NB4 (cell line): ENCODE data around the gene TRANK1.

ENCODE experiments used
- DNase-seq: peaks from one replicate; pipeline ENCODE4 v3.0.0; 2010; ENCODE audit warnings: low read depth
- H3K4me3 ChIP-seq: one replicate; pipeline ENCODE4 v1.5.1; 2011; ENCODE audit warnings: mild to moderate bottlenecking, low read depth, low read length, moderate library complexity
- MYC ChIP-seq: IDR thresholded peaks from 2 replicates; pipeline ENCODE4 v1.6.1; 2011; ENCODE audit warnings: low read depth, low read length
- POLR2A ChIP-seq: IDR thresholded peaks from 2 replicates; pipeline ENCODE4 v1.6.1; 2011; ENCODE audit warnings: mild to moderate bottlenecking; ENCODE audit not compliant: insufficient read length; ENCODE audit errors: extremely low read depth
- TF ChIP-seq, protein P1 (sequence below): IDR thresholded peaks from one replicate; pipeline ENCODE4 v1.5.1; 2012; ENCODE audit warnings: low read depth, low read length
- TF ChIP-seq, protein P2 (sequence below): IDR thresholded peaks from 2 replicates; pipeline ENCODE4 v1.6.1; 2011; ENCODE audit warnings: low read depth, low read length

The TRANK1 gene

DNA sequence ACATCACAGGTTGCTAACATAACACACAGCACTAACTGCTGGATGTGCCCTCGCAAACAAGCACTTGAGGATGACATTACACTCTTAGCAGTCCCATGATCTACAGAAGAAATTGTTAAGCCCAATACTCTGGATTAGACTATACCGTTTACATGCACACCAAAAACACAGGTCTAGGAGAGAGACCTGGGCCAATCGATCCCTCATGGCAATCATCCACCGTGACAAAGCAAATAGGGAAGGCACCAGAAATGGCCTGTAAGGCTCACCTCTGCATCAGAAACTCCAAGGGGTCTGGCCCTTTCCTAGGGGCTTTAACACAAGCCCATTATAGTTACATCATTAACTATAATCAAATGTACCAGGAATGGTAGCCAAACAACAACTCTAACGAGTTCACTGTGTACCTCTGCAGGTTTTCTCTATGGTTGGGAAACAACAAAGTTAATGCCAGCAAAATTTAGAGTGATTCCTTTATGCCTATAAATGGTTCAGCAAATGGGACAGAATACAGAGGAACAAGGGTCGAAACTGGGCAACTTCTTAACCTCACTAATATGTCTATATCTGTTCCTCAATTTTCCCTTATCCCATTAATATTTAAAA, 18.5 kb downstream of the TRANK1 start:
- H3K4me3 ChIP-seq, result no peak overlapping the region
- DNase-seq, result no peak
- TF ChIP-seq MYC, result no peak
- TF ChIP-seq, protein P1, sequence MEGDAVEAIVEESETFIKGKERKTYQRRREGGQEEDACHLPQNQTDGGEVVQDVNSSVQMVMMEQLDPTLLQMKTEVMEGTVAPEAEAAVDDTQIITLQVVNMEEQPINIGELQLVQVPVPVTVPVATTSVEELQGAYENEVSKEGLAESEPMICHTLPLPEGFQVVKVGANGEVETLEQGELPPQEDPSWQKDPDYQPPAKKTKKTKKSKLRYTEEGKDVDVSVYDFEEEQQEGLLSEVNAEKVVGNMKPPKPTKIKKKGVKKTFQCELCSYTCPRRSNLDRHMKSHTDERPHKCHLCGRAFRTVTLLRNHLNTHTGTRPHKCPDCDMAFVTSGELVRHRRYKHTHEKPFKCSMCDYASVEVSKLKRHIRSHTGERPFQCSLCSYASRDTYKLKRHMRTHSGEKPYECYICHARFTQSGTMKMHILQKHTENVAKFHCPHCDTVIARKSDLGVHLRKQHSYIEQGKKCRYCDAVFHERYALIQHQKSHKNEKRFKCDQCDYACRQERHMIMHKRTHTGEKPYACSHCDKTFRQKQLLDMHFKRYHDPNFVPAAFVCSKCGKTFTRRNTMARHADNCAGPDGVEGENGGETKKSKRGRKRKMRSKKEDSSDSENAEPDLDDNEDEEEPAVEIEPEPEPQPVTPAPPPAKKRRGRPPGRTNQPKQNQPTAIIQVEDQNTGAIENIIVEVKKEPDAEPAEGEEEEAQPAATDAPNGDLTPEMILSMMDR, result no peak
- TF ChIP-seq POLR2A, result no peak

DNA sequence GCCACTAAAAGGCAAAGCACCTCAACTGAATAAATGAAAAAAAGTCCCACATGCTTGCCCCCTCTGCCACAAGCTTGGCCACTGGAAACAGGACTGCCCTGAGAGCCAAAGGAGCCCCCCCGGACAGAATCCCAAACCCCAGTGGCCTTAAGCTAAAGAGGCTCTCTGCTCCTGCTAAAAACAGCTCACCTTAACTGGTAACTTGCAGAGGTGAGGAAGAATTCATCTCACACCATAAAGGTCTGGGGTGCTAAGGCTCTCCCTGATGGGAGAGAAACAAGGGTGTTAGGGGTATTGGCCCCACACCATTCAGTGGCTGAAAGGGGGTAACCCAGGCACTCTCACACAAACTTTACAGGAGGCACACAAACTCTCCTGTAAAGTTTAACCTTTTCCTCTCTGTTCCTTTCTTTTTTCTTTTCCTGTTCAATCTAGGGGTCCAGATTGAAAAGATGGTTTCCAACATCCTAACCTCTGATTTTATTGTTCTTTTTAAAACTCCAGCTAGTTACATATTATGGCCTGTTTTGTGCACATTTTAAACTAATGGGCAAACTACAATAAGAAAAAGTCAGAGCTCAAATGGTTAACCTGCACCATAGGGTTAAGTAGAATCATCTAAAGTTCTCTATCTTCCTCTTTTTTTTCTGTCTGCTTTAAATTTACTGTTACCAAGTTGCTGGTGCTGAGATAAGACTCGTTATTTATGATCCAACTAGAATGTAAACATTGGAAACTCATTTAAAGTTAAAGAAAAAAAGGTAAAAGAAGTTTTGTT, 19.9 kb downstream of the TRANK1 start:
- TF ChIP-seq, protein P2, sequence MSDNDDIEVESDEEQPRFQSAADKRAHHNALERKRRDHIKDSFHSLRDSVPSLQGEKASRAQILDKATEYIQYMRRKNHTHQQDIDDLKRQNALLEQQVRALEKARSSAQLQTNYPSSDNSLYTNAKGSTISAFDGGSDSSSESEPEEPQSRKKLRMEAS, result no peak
- TF ChIP-seq, protein P1, result no peak
- no peak for TF ChIP-seq POLR2A
- no peak for TF ChIP-seq MYC
- DNase-seq, result no peak
- H3K4me3 ChIP-seq, result no peak overlapping the region

DNA sequence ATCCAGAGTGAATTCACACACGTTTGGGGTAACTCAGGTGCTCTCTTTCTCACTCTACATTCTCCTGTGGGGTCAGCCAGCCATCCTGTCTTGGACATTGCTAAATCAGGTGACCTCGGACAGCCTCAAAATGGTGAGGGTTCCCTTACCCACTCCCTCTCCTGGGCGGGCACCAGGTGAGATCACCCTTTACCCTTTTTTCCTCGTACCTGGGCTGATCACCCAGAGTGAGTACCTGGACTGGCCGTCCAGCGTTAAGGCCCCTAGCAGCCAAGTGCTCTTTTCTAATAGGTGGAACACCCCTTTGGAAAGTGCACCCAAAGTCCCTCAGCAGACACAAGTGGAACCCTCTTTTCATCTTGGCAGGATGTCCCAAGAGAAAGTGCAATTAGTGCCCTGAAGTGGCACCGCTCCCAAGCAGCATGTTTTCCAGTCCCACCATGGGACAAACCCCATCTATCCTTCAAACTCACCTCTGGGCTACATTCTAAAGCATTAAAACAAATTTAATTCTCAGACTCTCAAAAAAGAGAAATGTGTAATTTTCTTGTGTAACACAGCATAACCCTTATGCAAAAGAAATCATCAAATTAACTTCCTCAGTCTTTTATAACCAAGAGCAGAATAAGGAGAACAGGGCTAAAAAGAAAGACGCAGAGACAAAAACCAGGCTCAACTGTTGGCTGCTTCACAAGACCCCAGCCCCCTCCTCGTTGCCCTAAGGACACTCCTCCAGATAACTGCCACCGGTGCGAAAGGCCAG, 20.7 kb downstream of the TRANK1 start:
- peak; percentile 21 for DNase-seq
- no peak overlapping the region for H3K4me3 ChIP-seq
- no peak for TF ChIP-seq POLR2A
- TF ChIP-seq, protein P2, result no peak
- TF ChIP-seq, protein P1, result no peak
- no peak for TF ChIP-seq MYC

DNA sequence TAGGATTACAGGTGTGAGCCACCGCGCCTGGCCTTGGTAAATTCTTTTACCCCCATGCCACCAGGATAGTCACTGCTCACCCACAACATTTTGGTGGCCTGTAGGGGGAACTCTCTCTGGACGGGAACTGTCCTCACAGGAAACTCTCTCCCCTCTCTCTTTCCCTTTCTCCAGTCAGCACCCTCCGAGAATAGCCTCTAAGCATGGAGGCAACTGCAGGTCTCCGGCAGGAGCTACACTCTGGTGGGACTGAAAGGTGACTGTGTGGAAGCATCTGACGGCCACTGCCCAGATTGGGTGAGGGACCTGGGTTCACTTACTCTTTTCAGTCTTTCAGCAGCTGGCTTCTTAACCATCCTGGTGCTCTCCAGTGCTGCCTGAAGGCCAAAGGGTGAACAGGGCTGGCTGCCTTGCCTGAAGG, 21.3 kb downstream of the TRANK1 start:
- no peak overlapping the region for H3K4me3 ChIP-seq
- TF ChIP-seq POLR2A, result no peak
- TF ChIP-seq MYC, result no peak
- TF ChIP-seq, protein P1, result no peak
- TF ChIP-seq, protein P2, result no peak
- DNase-seq, result no peak

DNA sequence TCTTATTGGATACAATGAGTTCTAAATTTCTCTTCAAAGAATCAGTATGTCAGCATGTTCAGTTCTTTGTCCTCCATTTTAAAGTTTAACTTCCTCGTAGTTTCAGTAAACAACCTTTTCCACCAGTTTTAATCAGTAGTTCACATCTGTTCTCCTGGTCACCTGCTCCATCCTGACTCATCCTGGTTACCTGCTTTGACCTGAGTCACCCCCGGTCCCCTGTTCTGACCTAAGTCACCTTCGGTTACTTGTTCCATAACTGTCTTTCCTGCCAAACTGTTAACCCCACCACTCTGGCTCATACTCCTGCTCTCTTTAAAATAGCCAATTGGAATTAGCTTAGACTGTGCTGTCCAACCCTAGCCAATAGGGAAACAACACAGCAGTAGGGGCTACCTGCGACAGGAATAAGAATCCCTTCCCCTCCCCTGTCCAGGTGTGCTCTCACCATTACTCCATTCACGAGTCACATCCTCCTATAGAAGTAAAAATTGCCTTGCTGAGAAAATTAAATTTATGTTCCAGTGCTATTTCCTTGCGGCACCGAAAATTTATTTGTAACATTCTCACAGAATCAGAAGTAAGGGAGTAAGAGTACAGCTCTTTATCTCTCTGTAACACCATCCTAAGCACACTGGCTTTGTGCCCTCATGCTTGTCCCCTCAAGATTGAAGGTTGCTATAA, 23.8 kb downstream of the TRANK1 start:
- TF ChIP-seq POLR2A (no peak), MYC (no peak)
- TF ChIP-seq, protein P2, result no peak
- TF ChIP-seq, protein P1, result no peak
- H3K4me3 ChIP-seq, result no peak overlapping the region
- no peak for DNase-seq
